GM13977 (cell line): ENCODE results near the gene STKLD1.

Source experiments
- DNase-seq: peaks from one replicate; pipeline ENCODE4 v3.0.0; 2012; ENCODE audit warnings: low spot score
- CTCF ChIP-seq: IDR thresholded peaks from 2 replicates; pipeline ENCODE4 v1.5.1; 2012; ENCODE audit warnings: mild to moderate bottlenecking, control low read depth; ENCODE audit not compliant: insufficient read depth; ENCODE audit errors: extremely low read depth, missing control alignments
- in situ Hi-C: fragments of 300-500 bp; cut with MboI; formaldehyde crosslinking; loops from one replicate; pipeline ENCODE4 v1.12.0; 2022; ENCODE audit warnings: low sequenced_read_pairs, low pct_unique_long_range_greater_than_20kb, mixed read lengths, inconsistent platforms; ENCODE audit not compliant: unreplicated experiment

Gene STKLD1

DNA sequence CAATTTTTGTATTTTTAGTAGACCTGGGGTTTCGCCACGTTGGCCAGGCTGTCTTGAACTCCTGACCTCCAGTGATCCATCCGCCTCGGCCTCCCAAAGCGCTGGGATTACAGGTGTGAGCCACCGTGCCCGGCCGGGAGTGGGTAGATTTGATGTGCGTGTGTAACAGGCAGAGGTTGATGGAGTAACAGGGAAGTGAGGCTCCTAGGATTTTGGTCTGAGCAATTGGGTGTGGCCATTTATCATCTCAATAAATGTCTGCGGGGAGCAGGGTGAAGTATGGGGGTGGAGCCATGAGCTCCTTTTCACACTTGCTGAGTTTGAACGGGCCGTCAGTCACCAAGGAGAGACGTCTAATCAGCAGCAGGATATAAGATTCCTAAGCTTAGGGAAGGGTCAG, 42.8 kb downstream of the STKLD1 start:
- in situ Hi-C loops: loop anchor here (10.0 kb wide), 1 partner anchor 66 kb away; no protein-coding TSS in a partner anchor
- no peak for DNase-seq
- TF ChIP-seq CTCF: no peak

DNA sequence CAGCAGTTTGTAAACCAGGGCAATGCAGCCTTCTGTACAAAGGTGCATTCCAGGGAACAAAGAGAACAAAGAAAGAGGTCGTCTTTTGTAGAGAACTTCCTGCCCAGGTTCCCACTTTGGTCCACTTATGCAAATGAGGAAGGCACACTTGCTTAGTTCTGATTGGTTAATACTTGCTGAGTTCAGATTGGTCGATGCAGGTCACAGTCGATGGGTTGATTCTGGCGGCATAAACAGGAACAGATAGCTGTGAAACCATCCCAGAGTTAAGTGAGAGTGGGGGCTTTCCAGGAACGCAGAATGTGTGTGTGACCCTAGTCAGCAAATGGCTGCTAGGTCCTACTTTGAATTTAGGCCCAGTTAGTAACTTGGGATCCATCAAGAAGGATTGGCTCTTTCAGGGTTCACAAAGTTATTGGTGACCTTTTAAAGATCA, 44.2 kb downstream of the STKLD1 start:
- DNase-seq: peak; percentile 90

GRCh38 chr9:133421615-133422542, 45.7 kb downstream of the STKLD1 start, which contains the start of gene ADAMTS13:
TSS of gene ADAMTS13 (plus strand) at chr9:133422367. CDS start at chr9:133422444, 77 bp downstream.
- in situ Hi-C loops: no loop called here
- DNase-seq: peak; percentile 80

More for the DNA sequence above, 44.2 kb downstream of the STKLD1 start:
- in situ Hi-C loops: no loop called here
- no peak for TF ChIP-seq CTCF

DNA sequence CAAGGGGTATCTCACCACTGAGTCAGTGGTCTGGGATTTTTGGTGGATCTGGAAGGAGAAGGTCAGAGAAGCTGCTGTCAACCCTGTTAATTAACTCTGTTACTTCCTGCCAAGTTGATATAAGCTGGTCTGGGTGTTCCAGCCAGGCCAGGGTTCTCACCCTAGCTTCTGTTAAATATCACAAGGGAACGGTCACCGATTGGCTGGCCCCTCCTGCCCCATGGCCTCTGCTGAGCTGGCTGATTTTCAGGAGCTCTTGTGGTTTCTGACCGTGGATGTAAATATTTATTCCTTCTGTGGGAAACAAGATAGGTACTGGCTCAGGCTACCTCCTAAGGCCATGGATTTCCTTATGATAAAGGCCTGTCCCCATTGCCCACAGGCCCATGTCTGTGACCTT, 47.0 kb downstream of the STKLD1 start:
- in situ Hi-C loops: no loop called here
- DNase-seq: no peak
- TF ChIP-seq CTCF: no peak

More at GRCh38 chr9:133421615-133422542, 45.7 kb downstream of the STKLD1 start, which contains the start of gene ADAMTS13:
- TF ChIP-seq CTCF: peak; percentile 12

DNA sequence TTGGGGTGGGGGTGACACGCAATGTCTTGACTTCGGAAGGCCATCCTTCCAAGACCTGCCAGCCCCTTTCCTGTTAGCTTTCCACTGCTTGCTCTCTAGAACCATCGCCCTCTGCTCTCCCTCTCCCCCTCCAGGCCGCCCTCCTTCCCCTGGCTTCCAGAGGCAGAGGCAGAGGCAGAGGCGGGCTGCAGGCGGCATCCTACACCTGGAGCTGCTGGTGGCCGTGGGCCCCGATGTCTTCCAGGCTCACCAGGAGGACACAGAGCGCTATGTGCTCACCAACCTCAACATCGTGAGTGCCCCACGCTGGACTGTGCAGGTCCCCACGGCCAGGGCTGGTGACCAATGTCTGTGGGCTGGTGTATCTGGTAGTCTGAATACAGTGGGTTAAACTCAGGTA, 48.0 kb downstream of the STKLD1 start:
- DNase-seq: no peak
- in situ Hi-C loops: no loop called here

DNA sequence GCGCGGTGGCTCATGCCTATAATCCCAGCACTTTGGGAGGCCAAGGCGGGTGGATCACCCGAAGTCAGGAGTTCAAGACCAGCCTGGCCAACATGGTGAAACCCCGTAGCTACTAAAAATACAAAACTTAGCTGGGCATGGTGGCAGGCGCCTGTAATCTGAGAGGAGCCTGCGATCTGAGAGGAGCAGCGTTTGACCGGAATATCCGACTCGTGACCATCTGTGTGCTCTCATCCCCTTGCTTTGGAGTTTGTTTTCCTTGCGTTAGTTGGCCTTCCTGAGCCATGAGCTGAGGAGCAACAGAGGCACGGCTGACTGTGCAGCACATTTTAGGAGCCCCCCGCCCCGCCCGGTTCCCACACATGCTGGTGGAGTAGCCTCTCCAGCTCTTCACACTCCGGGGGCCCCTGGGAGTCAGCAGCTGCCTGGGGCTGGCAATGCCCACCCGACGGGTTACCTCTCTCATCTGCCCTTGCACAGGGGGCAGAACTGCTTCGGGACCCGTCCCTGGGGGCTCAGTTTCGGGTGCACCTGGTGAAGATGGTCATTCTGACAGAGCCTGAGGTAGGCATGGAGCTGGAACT, 49.0 kb downstream of the STKLD1 start:
- no peak for DNase-seq
- in situ Hi-C loops: no loop called here
- no peak for TF ChIP-seq CTCF

More for the DNA sequence above, 48.0 kb downstream of the STKLD1 start:
- no peak for TF ChIP-seq CTCF
